ENCODE measurements around the gene PSMC2.

The PSMC2 gene

GRCh38 chr7:103347507-103348267 is at the start of gene PSMC2:
PSMC2 (plus strand) TSS chr7:103347643; CDS start chr7:103347712, 69 bp downstream.
- DNase-seq (ENCODE audit: low read depth in 2 of 2): peak; percentile 74 to 77

GRCh38 chr7:103297837-103298179 is 49.6 kb upstream of the PSMC2 start:
- DNase-seq (ENCODE audit: low read depth in 2 of 2): no peak

- DNase-seq (ENCODE audit: low read depth in 2 of 2): no peak
These were observed 47.8 kb upstream of the PSMC2 start for GRCh38 chr7:103299660-103300059.

- DNase-seq (ENCODE audit: low read depth in 2 of 2): no peak
These were observed 46.0 kb upstream of the PSMC2 start for GRCh38 chr7:103301441-103301840.

GRCh38 chr7:103307503-103308231 is 39.8 kb upstream of the PSMC2 start:
- no peak for DNase-seq (ENCODE audit: low read depth in 2 of 2)

GRCh38 chr7:103314852-103315251 is 32.6 kb upstream of the PSMC2 start:
- DNase-seq (ENCODE audit: low read depth in 2 of 2): no peak

GRCh38 chr7:103316380-103316941 is 31.0 kb upstream of the PSMC2 start:
- DNase-seq (ENCODE audit: low read depth in 2 of 2): no peak

GRCh38 chr7:103317009-103317408 is 30.4 kb upstream of the PSMC2 start:
- no peak for DNase-seq (ENCODE audit: low read depth in 2 of 2)

GRCh38 chr7:103325744-103326143 is 21.7 kb upstream of the PSMC2 start:
- DNase-seq (ENCODE audit: low read depth in 2 of 2): no peak

- DNase-seq (ENCODE audit: low read depth in 2 of 2): no peak
These were observed 10.7 kb upstream of the PSMC2 start for GRCh38 chr7:103336761-103337160.

GRCh38 chr7:103338864-103339263 is 8.6 kb upstream of the PSMC2 start:
- DNase-seq (ENCODE audit: low read depth in 2 of 2): no peak

- DNase-seq (ENCODE audit: low read depth in 2 of 2): no peak
These were observed 6.0 kb upstream of the PSMC2 start for GRCh38 chr7:103341466-103341865.

GRCh38 chr7:103343332-103343731 is 4.1 kb upstream of the PSMC2 start:
- no peak for DNase-seq (ENCODE audit: low read depth in 2 of 2)

- DNase-seq (ENCODE audit: low read depth in 2 of 2): peak in 1 of 2 donors; percentile 26
These were observed 3.5 kb upstream of the PSMC2 start for GRCh38 chr7:103343758-103344452.

GRCh38 chr7:103344453-103345149 is 2.8 kb upstream of the PSMC2 start, which contains the start of gene DNAJC2:
DNAJC2 (minus strand) TSS chr7:103344767; CDS start chr7:103344622, 145 bp downstream.
- DNase-seq (ENCODE audit: low read depth in 2 of 2): peak; percentile 74 to 79

- no peak for DNase-seq (ENCODE audit: low read depth in 2 of 2)
These were observed 1.0 kb upstream of the PSMC2 start for GRCh38 chr7:103346396-103346795.

- no peak for DNase-seq (ENCODE audit: low read depth in 2 of 2)
These were observed 1.0 kb downstream of the PSMC2 start for GRCh38 chr7:103348452-103348851.

- no peak for DNase-seq (ENCODE audit: low read depth in 2 of 2)
These were observed 1.5 kb downstream of the PSMC2 start for GRCh38 chr7:103348959-103349358.

GRCh38 chr7:103349805-103350204 is 2.4 kb downstream of the PSMC2 start:
- no peak for DNase-seq (ENCODE audit: low read depth in 2 of 2)

- DNase-seq (ENCODE audit: low read depth in 2 of 2): no peak
These were observed 22.0 kb downstream of the PSMC2 start for GRCh38 chr7:103369432-103369831.

GRCh38 chr7:103373866-103374643 is 26.6 kb downstream of the PSMC2 start:
- DNase-seq (ENCODE audit: low read depth in 2 of 2): no peak
